Choroid plexus epithelial cell (primary cell): ENCODE results near the gene OSBPL2.

Experiments
- DNase-seq: peaks from one replicate; pipeline ENCODE4 v3.0.0-alpha.2; 2010; ENCODE audit warnings: low read depth
- H3K4me3 ChIP-seq: 2 replicates; pipeline ENCODE4 v1.5.1; 2011; ENCODE audit warnings: low read depth, mild to moderate bottlenecking, control low read depth, low read length, moderate library complexity
- CTCF ChIP-seq: conservative IDR thresholded peaks from 2 replicates; pipeline ENCODE4 v1.5.1; 2011; ENCODE audit warnings: low read depth, mild to moderate bottlenecking, control low read depth, inconsistent platforms, low read length, moderate library complexity

Gene OSBPL2

GRCh38 chr20:62332989-62333819 lies 94.9 kb downstream of the OSBPL2 start:
- TF ChIP-seq CTCF: no peak
- H3K4me3 ChIP-seq: no peak overlapping the region
- no peak for DNase-seq

- H3K4me3 ChIP-seq: no peak overlapping the region
- TF ChIP-seq CTCF: no peak
- DNase-seq: no peak
These were observed 95.7 kb downstream of the OSBPL2 start for GRCh38 chr20:62333820-62334595.

GRCh38 chr20:62334881-62335280 lies 96.6 kb downstream of the OSBPL2 start:
- TF ChIP-seq CTCF: no peak
- H3K4me3 ChIP-seq: no peak overlapping the region
- no peak for DNase-seq

- H3K4me3 ChIP-seq: no peak overlapping the region
- DNase-seq: no peak
- no peak for TF ChIP-seq CTCF
These were observed 97.2 kb downstream of the OSBPL2 start for GRCh38 chr20:62335532-62335931.

- no peak for DNase-seq
- H3K4me3 ChIP-seq: no peak overlapping the region
- no peak for TF ChIP-seq CTCF
These were observed 98.0 kb downstream of the OSBPL2 start for GRCh38 chr20:62336329-62336728.

- H3K4me3 ChIP-seq: no peak overlapping the region
- no peak for TF ChIP-seq CTCF
These were observed 98.6 kb downstream of the OSBPL2 start for GRCh38 chr20:62336775-62337557.

More at GRCh38 chr20:62336775-62337557, 98.6 kb downstream of the OSBPL2 start:
- no peak for DNase-seq
